Right lobe of liver (tissue), 6 donors: ENCODE data around the gene DDX1. TPM values are rescaled to one million over a fixed set of nuclear protein-coding genes. Genes with fewer than 3 reads are reported as not detected.

ENCODE experiments used
- ATAC-seq, 4 donors: fragments of 200-7000 bp; cut with Tn5 transposase; one replicate each; pipeline ENCODE4 v1.9.1; 2020; ENCODE audit warnings: mild to moderate bottlenecking in 4 of 4, moderate library complexity in 4 of 4
- DNase-seq, 3 donors: peaks; one replicate each; pipeline ENCODE4 v3.0.0-alpha.2; 2020
- H3K27ac ChIP-seq, 3 donors: fragments of 200-600 bp; one replicate each; pipeline ENCODE4 v1.8.0; 2022
- H3K27me3 ChIP-seq, 2 donors: fragments of 200-600 bp; one replicate each; pipeline ENCODE4 v1.8.0; 2022
- H3K36me3 ChIP-seq, 4 donors: fragments of 200-600 bp; sonication (generic) in 1 of 4; one replicate each; pipeline versions ENCODE4 v1.5.1 to v1.8.0; 2017 to 2022; ENCODE audit warnings: control low read depth in 1 of 4
- H3K4me1 ChIP-seq, 4 donors: fragments of 200-600 bp; sonication (generic) in 1 of 4; one replicate each; pipeline versions ENCODE4 v1.5.1 to v1.8.0; 2017 to 2022; ENCODE audit warnings: control low read depth in 1 of 4
- H3K4me3 ChIP-seq, 3 donors: fragments of 200-600 bp; one replicate each; pipeline ENCODE4 v1.8.0; 2022
- H3K9me3 ChIP-seq, 4 donors: fragments of 200-600 bp; sonication (generic) in 1 of 4; one replicate each; pipeline versions ENCODE4 v1.5.1 to v1.8.0; 2017 to 2022; ENCODE audit warnings: control low read depth in 1 of 4
- CTCF ChIP-seq, 4 donors: fragments of 200-600 bp in 3 of 4; fragments of 450-650 bp in 1 of 4; IDR thresholded peaks; one replicate each; pipeline versions ENCODE4 v1.5.1 to v1.8.0; 2016 to 2022; ENCODE audit warnings: antibody characterized with exemption in 4 of 4, mild to moderate bottlenecking in 2 of 4
- POLR2A ChIP-seq: fragments of 450-650 bp; IDR thresholded peaks from one replicate; pipeline ENCODE4 v1.6.1; 2017; ENCODE audit warnings: antibody characterized with exemption, mild to moderate bottlenecking
- WGBS: methylation state at CpG from one replicate; pipeline ENCODE4 v1.1.6; 2018; ENCODE audit warnings: low coverage, low lambda C conversion rate; ENCODE audit not compliant: insufficient coverage; ENCODE audit errors: missing lambda C conversion rate; 5-methylcytosine and 5-hydroxymethylcytosine counted together
- intact Hi-C, 2 donors: fragments of 100-400 bp; cut with DNase I; formaldehyde crosslinking; loops; one replicate each; pipeline versions ENCODE4 v1.11.2 to v1.14.1; 2022
- total RNA-seq, 6 experiments: library from RNA; depleted of rRNA in 2 of 6; stranded (reverse); fragments of >200 nt in 2 of 6; fragmentation: NEBNext Ultra II Directional in 3 of 6; extraction: Animal tissue kit (Norgen Biotek cat#: 25700) in 3 of 6; gene quantifications; one replicate each; pipeline versions ENCODE4 v1.1.0 to v1.2.4, GENCODE V29; 2016 to 2023
- donor health status: DM: no; HTN: yes; CAD: no.
- donor health status: DM: no; HTN: no; CAD: no.
- donor health status: DM: no; HTN: no; CAD: no.
- donor health status: DM: no; HTN: yes; CAD: no.
- donor health status: DM: no; HTN: yes; CAD: no.

DDX1 gene
- total RNA-seq, 6 experiments from 2014 or later = 29.7 to 43.5 (median 37.6) TPM

DNA sequence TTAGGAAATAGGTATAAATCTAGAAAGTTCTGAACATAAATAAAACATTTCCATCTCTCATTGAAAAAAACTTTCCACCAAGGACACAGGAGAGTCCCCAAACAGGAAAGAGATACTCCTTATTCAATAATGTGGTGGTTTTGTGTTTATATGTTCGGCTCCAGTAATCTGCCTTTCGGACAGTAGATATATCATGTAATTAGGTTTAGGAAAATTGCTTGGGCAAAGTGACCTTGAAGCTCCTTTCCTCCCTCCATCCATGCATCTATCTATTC is 69.6 kb downstream of the DDX1 start:
- no peaks in the 10 kb centered on the region for H3K9me3 ChIP-seq
- 94% methylated on average over 2 of the region's 2 CpGs for WGBS
- no peak for ATAC-seq

DNA sequence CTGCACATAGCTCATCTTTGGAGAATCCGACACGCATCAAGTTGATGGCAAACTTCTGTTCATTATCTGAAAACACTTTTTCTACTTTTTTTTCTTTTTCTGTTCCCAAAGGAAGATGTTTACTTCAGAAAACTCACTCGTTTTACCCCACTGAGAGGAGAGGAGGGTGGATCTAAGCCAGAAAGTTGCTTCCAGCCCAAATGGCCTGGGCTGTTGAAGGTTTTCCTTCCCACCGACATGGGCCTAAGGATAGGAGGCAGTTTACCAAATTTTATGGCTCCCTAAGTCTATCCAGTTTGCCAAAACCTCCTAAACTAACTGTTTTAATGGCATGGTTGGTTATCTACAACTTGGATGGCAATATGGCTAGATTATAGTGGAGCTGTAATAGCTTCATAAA is 70.4 kb downstream of the DDX1 start:
- H3K27me3 ChIP-seq = no peaks in the 10 kb centered on the region
- H3K4me1 ChIP-seq = no peaks in the 10 kb centered on the region
- ATAC-seq = no peak
- no peaks in the 10 kb centered on the region for H3K9me3 ChIP-seq
- H3K4me3 ChIP-seq = no peak overlapping the region
- no peak overlapping the region for H3K27ac ChIP-seq
- H3K36me3 ChIP-seq = no peaks in the 10 kb centered on the region
- WGBS = 72% methylated on average over 4 of the region's 4 CpGs
- intact Hi-C loops = no loop called here
- TF ChIP-seq CTCF (IDR thresholded peaks at IDR 0.05) = no peak
- no peak for DNase-seq

More for the DNA sequence above, 69.6 kb downstream of the DDX1 start:
- Histone ChIP-seq H3K4me3 (no peak overlapping the region), H3K36me3 (no peaks in the 10 kb centered on the region), H3K27me3 (no peaks in the 10 kb centered on the region), H3K4me1 (no peaks in the 10 kb centered on the region), H3K27ac (no peak overlapping the region)
- intact Hi-C loops = no loop called here
- DNase-seq = no peak
- no peak for TF ChIP-seq POLR2A
- TF ChIP-seq CTCF (IDR thresholded peaks at IDR 0.05) = no peak

GRCh38 chr2:15662579-15662978 is 70.9 kb downstream of the DDX1 start:
- H3K9me3 ChIP-seq = no peaks in the 10 kb centered on the region
- WGBS = 85% methylated on average over 9 of the region's 9 CpGs
- H3K27ac ChIP-seq = no peak overlapping the region
- no peak for TF ChIP-seq CTCF (IDR thresholded peaks at IDR 0.05)
- no peak for TF ChIP-seq POLR2A
- H3K36me3 ChIP-seq = no peaks in the 10 kb centered on the region
- DNase-seq (no peak), ATAC-seq (no peak)
- no peaks in the 10 kb centered on the region for H3K4me1 ChIP-seq
- H3K4me3 ChIP-seq = no peak overlapping the region
- intact Hi-C loops = no loop called here
- H3K27me3 ChIP-seq = no peaks in the 10 kb centered on the region

DNA sequence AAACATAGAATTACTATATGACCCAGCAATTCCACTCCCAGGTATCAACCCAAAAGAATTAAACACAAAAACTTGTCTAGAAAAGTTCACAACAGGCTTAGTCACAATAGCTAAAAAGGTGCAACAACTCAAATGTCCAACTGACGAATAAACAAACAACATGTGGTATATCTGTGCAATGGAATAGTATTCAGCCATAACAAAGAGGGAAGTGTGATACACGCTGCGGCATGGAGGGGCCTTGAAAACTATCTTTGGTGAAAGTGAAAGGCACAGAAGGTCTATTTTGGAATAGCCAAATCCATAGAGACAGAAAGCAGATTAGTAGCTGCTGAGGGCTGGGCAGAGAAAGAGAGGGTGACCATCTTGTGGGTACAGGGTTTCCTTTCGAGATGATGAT is 72.1 kb downstream of the DDX1 start:
- TF ChIP-seq POLR2A (no peak), CTCF (IDR thresholded peaks at IDR 0.05) (no peak)
- DNase-seq (no peak), ATAC-seq (no peak)
- 95% methylated on average over 3 of the region's 4 CpGs for WGBS
- no peak overlapping the region for H3K27ac ChIP-seq
- H3K4me3 ChIP-seq = no peak overlapping the region
- H3K9me3 ChIP-seq = no peaks in the 10 kb centered on the region
- H3K4me1 ChIP-seq = no peaks in the 10 kb centered on the region
- no peaks in the 10 kb centered on the region for H3K36me3 ChIP-seq
- H3K27me3 ChIP-seq = no peaks in the 10 kb centered on the region
- intact Hi-C loops = no loop called here

DNA sequence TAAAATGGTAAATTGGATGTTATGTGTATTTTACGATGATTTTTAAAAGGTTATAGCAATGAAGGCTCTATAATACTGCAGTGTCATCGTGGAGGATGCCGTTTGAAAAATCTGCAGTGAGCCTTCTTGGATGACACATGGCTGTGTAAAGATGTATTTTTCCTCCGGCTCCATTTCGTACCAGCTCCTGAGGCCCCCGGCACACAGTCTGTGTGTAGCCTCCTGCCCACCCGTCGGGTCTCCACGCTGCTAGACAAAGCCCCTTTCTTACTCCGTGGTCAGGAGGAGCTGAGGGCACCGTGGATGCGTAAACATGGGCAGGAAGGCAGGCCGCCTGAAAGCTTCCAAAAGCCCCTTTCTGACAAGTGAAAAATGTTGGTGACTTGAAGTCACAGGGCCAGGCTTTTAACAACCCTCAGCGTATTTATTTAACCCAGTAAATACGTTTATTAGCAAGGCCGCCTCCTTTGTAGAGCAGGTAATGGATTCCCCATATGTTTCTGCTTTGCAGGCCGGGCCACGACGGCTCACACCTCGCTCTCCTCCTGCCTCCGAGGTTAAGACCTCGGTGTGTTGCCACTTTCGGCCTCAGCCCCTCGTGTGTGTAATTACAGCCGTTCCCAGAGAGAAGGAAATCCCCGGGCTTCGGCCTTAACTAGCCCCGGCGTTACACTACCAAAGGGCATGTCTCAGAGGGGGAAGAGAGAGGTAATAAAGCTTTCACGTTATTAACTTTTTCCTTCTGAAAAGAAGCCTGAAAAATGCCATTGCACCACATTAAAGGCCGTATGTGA is 72.8 kb downstream of the DDX1 start:
- H3K4me3 ChIP-seq = no peak overlapping the region
- H3K27ac ChIP-seq = no peak overlapping the region
- H3K9me3 ChIP-seq = no peaks in the 10 kb centered on the region
- intact Hi-C loops = no loop called here
- H3K27me3 ChIP-seq = no peaks in the 10 kb centered on the region
- WGBS = 84% methylated on average over 20 of the region's 31 CpGs
- TF ChIP-seq CTCF (IDR thresholded peaks at IDR 0.05) (no peak), POLR2A (no peak)
- no peaks in the 10 kb centered on the region for H3K4me1 ChIP-seq
- DNase-seq (no peak), ATAC-seq (no peak)
- no peaks in the 10 kb centered on the region for H3K36me3 ChIP-seq
